ENCODE measurements around the gene ENTHD1. TPM values are rescaled to one million over a fixed set of nuclear protein-coding genes. Genes with fewer than 3 reads are reported as not detected.
A peak's percentile ranks its signal among the peaks of the same experiment; 100 is the strongest.

ENTHD1 gene
- total RNA-seq, 3 donors from 2014 or later = not detected

DNA sequence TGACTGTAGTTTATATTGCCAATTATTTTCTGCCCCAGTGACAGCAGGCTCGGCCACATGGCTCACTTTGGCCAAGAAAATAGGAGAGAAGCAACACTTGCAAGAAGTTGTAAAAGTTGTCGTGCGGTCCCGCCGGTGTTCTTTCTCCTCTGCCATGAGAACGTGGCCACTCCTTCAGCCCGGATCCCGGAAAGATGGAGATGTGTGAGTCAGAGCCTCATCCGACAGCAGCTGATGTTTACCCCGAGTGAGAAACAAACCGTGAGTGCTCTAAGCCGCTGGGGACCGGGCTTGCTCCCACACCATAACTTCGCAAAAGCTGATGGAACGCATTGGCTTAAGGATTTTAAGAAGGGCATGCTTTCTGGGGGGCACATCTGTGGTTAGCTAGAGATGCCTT lies 166.0 kb downstream of the ENTHD1 start:
- Histone ChIP-seq H3K4me1 (ENCODE audit: low read depth) (no peaks in the 10 kb centered on the region), H3K4me3 (no peak overlapping the region), H3K36me3 (ENCODE audit: low read depth) (no peaks in the 10 kb centered on the region), H3K9me3 (no peaks in the 10 kb centered on the region)
- DNase-seq = peak in 2 of 3 donors; percentile 25 to 36
- peak; percentile 74 for ATAC-seq
- TF ChIP-seq, protein P1, sequence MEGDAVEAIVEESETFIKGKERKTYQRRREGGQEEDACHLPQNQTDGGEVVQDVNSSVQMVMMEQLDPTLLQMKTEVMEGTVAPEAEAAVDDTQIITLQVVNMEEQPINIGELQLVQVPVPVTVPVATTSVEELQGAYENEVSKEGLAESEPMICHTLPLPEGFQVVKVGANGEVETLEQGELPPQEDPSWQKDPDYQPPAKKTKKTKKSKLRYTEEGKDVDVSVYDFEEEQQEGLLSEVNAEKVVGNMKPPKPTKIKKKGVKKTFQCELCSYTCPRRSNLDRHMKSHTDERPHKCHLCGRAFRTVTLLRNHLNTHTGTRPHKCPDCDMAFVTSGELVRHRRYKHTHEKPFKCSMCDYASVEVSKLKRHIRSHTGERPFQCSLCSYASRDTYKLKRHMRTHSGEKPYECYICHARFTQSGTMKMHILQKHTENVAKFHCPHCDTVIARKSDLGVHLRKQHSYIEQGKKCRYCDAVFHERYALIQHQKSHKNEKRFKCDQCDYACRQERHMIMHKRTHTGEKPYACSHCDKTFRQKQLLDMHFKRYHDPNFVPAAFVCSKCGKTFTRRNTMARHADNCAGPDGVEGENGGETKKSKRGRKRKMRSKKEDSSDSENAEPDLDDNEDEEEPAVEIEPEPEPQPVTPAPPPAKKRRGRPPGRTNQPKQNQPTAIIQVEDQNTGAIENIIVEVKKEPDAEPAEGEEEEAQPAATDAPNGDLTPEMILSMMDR (IDR thresholded peaks at IDR 0.05) = no peak
- intact Hi-C loops (cut with DNase I, micrococcal nuclease) = no loop called here

DNA sequence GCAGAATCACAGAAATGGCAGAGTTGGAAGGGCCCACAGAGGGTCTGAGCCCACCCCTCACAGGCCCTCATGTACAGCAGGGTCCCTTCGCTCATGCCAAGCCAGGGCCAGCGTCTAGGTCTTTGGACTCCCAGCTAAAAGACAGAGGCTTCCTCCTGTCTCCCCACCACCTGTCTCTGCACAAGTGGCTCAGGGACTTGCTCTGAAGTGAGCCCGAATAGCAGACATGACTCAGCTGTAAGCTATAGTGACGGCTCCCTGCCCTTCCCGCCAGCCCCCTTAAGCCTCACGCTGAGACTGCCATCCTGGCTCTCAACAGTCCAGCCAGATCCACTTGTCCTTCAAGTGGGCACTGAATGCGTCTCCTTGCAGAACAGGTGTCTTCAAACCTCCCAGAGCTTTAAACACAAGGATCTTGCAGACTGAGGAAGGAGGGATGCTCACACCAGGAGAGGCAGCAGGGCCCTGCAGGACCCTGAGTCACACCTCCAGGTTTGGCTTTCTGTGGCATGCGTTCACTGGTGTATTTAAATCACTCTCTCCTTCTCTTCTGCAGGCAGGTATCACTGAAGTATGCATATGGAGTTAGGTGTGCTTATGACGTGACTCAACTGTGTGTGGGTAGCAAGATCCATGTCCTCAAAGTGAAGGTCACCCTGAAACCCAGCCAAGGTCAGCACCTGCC lies 168.1 kb downstream of the ENTHD1 start:
- TF ChIP-seq, protein P1 (IDR thresholded peaks at IDR 0.05) = no peak
- Histone ChIP-seq H3K36me3 (ENCODE audit: low read depth) (no peaks in the 10 kb centered on the region), H3K4me1 (ENCODE audit: low read depth) (no peaks in the 10 kb centered on the region), H3K4me3 (no peak overlapping the region), H3K9me3 (no peaks in the 10 kb centered on the region)
- intact Hi-C loops (cut with DNase I, micrococcal nuclease) = no loop called here
- no peak for ATAC-seq
- peak in 1 of 3 donors; percentile 9 for DNase-seq

DNA sequence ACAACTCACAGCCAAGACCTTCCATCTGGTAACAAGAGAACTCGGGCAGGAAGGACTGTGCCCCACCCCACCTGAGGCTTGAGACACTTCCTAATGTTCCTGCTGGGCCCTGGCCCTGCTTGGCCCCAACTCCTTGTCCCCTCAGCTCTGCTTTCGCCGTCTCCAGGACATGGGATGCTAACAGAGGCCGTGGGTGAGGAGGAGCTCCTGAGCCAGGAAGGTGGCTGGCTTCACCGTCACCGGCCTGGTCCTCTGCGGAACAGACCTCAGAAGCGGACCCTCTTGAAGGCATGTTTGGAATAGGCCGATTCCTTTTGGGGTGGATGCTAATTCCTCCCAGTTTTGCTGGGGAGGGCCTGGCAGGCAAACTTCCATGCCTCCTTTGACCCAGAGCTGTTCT lies 168.7 kb downstream of the ENTHD1 start:
- no peaks in the 10 kb centered on the region for H3K9me3 ChIP-seq
- intact Hi-C loops (cut with DNase I, micrococcal nuclease) = no loop called here
- no peak for ATAC-seq

DNA sequence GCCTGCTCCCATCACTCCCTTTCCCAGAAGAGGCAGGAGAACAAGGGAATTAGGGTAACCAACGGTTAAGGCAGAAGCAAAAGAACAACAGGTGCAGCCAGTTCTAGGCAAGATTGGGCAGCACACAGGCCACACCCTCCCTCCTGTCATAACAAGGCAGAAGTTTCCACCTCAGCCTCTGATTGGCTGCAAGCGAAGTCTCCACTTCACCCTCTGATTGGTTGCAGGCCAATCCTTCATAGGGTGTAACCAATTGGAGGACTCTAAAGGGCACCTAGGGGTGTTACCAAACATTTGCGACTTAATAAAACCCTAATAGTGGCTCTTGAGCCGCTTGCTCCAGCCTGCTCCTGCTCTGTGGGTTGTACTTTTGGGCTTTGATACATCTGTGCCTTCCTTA lies 169.2 kb downstream of the ENTHD1 start:
- no peak for DNase-seq
- Histone ChIP-seq H3K9me3 (no peaks in the 10 kb centered on the region), H3K4me1 (ENCODE audit: low read depth) (no peaks in the 10 kb centered on the region), H3K36me3 (ENCODE audit: low read depth) (no peaks in the 10 kb centered on the region), H3K4me3 (no peak overlapping the region)
- TF ChIP-seq, protein P1 (IDR thresholded peaks at IDR 0.05) = no peak
- intact Hi-C loops (cut with DNase I, micrococcal nuclease) = no loop called here
- peak; percentile 9 for ATAC-seq

More for the DNA sequence above, 168.7 kb downstream of the ENTHD1 start:
- no peaks in the 10 kb centered on the region for H3K4me1 ChIP-seq (ENCODE audit: low read depth)
- no peak overlapping the region for H3K4me3 ChIP-seq
- DNase-seq = peak in 1 of 3 donors; percentile 19
- H3K36me3 ChIP-seq (ENCODE audit: low read depth) = no peaks in the 10 kb centered on the region
- TF ChIP-seq, protein P1 (IDR thresholded peaks at IDR 0.05) = no peak

DNA sequence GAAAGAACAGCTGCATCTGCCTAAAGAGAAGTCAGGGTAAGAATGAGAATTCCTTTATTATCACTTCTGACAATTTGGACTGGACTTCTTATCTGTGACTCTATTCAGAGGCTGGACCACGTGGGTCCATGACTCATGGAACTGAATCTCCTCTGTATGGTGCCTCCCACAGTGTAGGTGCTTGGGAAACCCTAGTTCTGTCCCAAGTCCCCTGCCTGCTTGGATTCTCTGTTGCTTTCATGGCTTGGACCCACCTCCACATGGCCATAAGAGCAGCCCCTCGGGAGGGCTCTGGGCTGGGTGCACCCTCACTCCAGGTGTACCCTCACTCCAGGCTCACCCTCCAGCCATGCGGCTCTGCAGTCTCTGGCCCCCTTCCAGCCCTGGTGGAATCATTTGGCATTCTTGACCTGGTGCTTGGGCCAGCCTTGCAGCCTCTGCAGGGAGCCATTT lies 169.6 kb downstream of the ENTHD1 start:
- no peaks in the 10 kb centered on the region for H3K9me3 ChIP-seq
- no peaks in the 10 kb centered on the region for H3K36me3 ChIP-seq (ENCODE audit: low read depth)
- ATAC-seq (peak; percentile 51), DNase-seq (peak in 1 of 3 donors; percentile 18)
- TF ChIP-seq, protein P1 (IDR thresholded peaks at IDR 0.05) = no peak
- H3K4me3 ChIP-seq = no peak overlapping the region
- H3K4me1 ChIP-seq (ENCODE audit: low read depth) = no peaks in the 10 kb centered on the region
- intact Hi-C loops (cut with DNase I, micrococcal nuclease) = no loop called here

Measured in mucosa of descending colon (tissue), 3 donors.